Heart left ventricle (tissue), 13 donors: Measurements from ENCODE around the gene SLC9A9.

Experiments
- POLR2A ChIP-seq, 2 donors: fragments of 450-650 bp; IDR thresholded peaks; one replicate each; pipeline ENCODE4 v1.6.1; 2017; ENCODE audit warnings: antibody characterized with exemption in 2 of 2, mild to moderate bottlenecking in 2 of 2, moderate library complexity in 2 of 2
- TF ChIP-seq, protein P1 (sequence below), 12 donors: fragments of 200-600 bp; sonication (generic) in 4 of 12; IDR thresholded peaks; one replicate each; pipeline versions ENCODE4 v1.5.0 to v1.8.0; 2018 to 2022; ENCODE audit warnings: antibody characterized with exemption in 12 of 12, mild to moderate bottlenecking in 5 of 12
- donor health status: ischemic (EF 13 %, LVEDD 7.1; RV severe dilation, severe dysfunction).
- donor health status: DM: no; HTN: yes; CAD: no.
- donor health status: DM: no; HTN: no; CAD: no.
- donor health status: ischemic (EF 25% LVEDD 6.9; RV normal size, moderate dysfunction).
- donor health status: ischemic (EF 25% LVEDD 5.7; RV mildly dilated, moderate dysfunction).
- donor health status: ischemic (EF 35%, LVEDD 5.7; RV mildly dilated, moderate dysfunction).
- donor health status: nonischemic (EF 11% LVEDD 7.7; RV severe dilation, severe dysfunction).
- donor health status: DM: yes; HTN: yes; CAD: no.
- donor health status: PGD.
- donor health status: ischemic (EF 29% LVEDD 5.4; RV normal size, mild dysfunction).
- donor health status: nonischemic (EF 23%, LVEDD 6.1; RV moderate dilation, normal function).

DNA sequence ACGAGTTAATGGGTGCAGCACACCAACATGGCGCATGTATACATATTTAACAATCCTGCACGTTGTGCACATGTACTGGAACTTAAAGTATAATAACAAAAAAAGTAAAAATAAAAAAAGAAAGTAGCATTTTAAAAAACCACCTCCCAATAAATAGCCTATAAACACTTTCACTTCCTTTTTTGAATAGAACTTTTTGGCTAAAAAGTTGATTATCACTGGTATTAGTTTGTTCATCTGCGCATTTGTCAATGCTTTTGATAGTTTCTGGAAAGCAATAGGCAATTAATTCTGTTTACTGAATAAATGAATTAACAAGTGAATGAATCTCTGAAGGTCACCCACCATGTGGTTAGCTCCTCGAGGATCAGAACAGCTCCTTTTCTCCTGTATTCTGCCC lies 179.9 kb downstream of the SLC9A9 start:
- TF ChIP-seq, protein P1, sequence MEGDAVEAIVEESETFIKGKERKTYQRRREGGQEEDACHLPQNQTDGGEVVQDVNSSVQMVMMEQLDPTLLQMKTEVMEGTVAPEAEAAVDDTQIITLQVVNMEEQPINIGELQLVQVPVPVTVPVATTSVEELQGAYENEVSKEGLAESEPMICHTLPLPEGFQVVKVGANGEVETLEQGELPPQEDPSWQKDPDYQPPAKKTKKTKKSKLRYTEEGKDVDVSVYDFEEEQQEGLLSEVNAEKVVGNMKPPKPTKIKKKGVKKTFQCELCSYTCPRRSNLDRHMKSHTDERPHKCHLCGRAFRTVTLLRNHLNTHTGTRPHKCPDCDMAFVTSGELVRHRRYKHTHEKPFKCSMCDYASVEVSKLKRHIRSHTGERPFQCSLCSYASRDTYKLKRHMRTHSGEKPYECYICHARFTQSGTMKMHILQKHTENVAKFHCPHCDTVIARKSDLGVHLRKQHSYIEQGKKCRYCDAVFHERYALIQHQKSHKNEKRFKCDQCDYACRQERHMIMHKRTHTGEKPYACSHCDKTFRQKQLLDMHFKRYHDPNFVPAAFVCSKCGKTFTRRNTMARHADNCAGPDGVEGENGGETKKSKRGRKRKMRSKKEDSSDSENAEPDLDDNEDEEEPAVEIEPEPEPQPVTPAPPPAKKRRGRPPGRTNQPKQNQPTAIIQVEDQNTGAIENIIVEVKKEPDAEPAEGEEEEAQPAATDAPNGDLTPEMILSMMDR (IDR thresholded peaks at IDR 0.05), result no peak
- no peak for TF ChIP-seq POLR2A (IDR thresholded peaks at IDR 0.05)
